H9 (cell line): Measurements from ENCODE around the gene LMOD1. TPM values are rescaled to one million over a fixed set of nuclear protein-coding genes. Genes with fewer than 3 reads are reported as not detected.
A peak's percentile ranks its signal among the peaks of the same experiment; 100 is the strongest.

Experiments used
- DNase-seq: peaks from one replicate; pipeline ENCODE4 v3.0.0-alpha.2; 2017
- H2AFZ ChIP-seq: one replicate; pipeline ENCODE4 v1.6.1; 2013; ENCODE audit warnings: mild to moderate bottlenecking, low read length, control low read depth, moderate library complexity
- H2AK5ac ChIP-seq: 2 replicates; pipeline ENCODE4 v1.6.1; 2013; ENCODE audit warnings: low read length, control low read depth, mixed read lengths; ENCODE audit not compliant: insufficient read length
- H2BK120ac ChIP-seq: one replicate; pipeline ENCODE4 v1.6.1; 2013; ENCODE audit warnings: low read depth, mild to moderate bottlenecking, low read length, control low read depth, inconsistent platforms; ENCODE audit not compliant: poor library complexity, severe bottlenecking
- H2BK12ac ChIP-seq: 2 replicates; pipeline ENCODE4 v1.6.1; 2013; ENCODE audit warnings: low read length, control low read depth, mixed read lengths, low read depth; ENCODE audit not compliant: insufficient read length
- H2BK15ac ChIP-seq: 2 replicates; pipeline ENCODE4 v1.6.1; 2013; ENCODE audit warnings: low read depth, low read length, control low read depth
- H2BK20ac ChIP-seq: one replicate; pipeline ENCODE4 v1.6.1; 2013; ENCODE audit warnings: low read depth, mild to moderate bottlenecking, low read length, control low read depth, inconsistent platforms; ENCODE audit not compliant: poor library complexity, severe bottlenecking
- H2BK5ac ChIP-seq: 2 replicates; pipeline ENCODE4 v1.6.1; 2013; ENCODE audit warnings: low read length, control low read depth, mixed read lengths; ENCODE audit not compliant: insufficient read length
- H3K14ac ChIP-seq: 2 replicates; pipeline ENCODE4 v1.6.1; 2013; ENCODE audit warnings: low read length, control low read depth; ENCODE audit not compliant: insufficient read depth
- H3K18ac ChIP-seq: 2 replicates; pipeline ENCODE4 v1.6.1; 2013; ENCODE audit warnings: low read depth, mild to moderate bottlenecking, mixed read lengths, low read length, control low read depth; ENCODE audit not compliant: insufficient read length
- H3K23ac ChIP-seq: 2 replicates; pipeline ENCODE4 v1.6.1; 2013; ENCODE audit warnings: low read length, control low read depth, mixed read lengths, low read depth; ENCODE audit not compliant: insufficient read length
- H3K23me2 ChIP-seq: 2 replicates; pipeline ENCODE4 v1.6.1; 2013; ENCODE audit warnings: low read depth, mild to moderate bottlenecking, mixed read lengths, low read length, control low read depth; ENCODE audit not compliant: insufficient read length, poor library complexity, severe bottlenecking
- H3K27ac ChIP-seq: 2 replicates; pipeline ENCODE4 v1.5.1; 2013; ENCODE audit warnings: low read length, control low read depth, mixed read lengths, low read depth; ENCODE audit not compliant: insufficient read length
- H3K27me3 ChIP-seq: 2 replicates; pipeline ENCODE4 v1.6.1; 2013; ENCODE audit warnings: low read length, control low read depth, inconsistent platforms; ENCODE audit not compliant: insufficient read depth
- H3K4ac ChIP-seq: 2 replicates; pipeline ENCODE4 v1.6.1; 2013; ENCODE audit warnings: low read depth, mild to moderate bottlenecking, control low read depth, inconsistent platforms, low read length, moderate library complexity
- H3K4me1 ChIP-seq: 2 replicates; pipeline ENCODE4 v1.6.1; 2013; ENCODE audit warnings: low read length, control low read depth, inconsistent platforms; ENCODE audit not compliant: insufficient read depth
- H3K4me2 ChIP-seq: 2 replicates; pipeline ENCODE4 v1.6.1; 2013; ENCODE audit warnings: low read length, control low read depth, mixed read lengths; ENCODE audit not compliant: insufficient read length, insufficient read depth
- H3K56ac ChIP-seq: 2 replicates; pipeline ENCODE4 v1.6.1; 2013; ENCODE audit warnings: low read depth, mild to moderate bottlenecking, mixed read lengths, low read length, control low read depth; ENCODE audit not compliant: insufficient read length
- H3K79me1 ChIP-seq: 2 replicates; pipeline ENCODE4 v1.6.1; 2013; ENCODE audit warnings: low read depth, mild to moderate bottlenecking, moderate library complexity, low read length, control low read depth, inconsistent platforms; ENCODE audit not compliant: insufficient read depth, poor library complexity, severe bottlenecking
- H3K79me2 ChIP-seq: 2 replicates; pipeline ENCODE4 v1.6.1; 2013; ENCODE audit warnings: low read length, control low read depth, inconsistent platforms; ENCODE audit not compliant: insufficient read depth
- H3K9ac ChIP-seq: 2 replicates; pipeline ENCODE4 v1.6.1; 2013; ENCODE audit warnings: low read length, control low read depth, mixed read lengths; ENCODE audit not compliant: insufficient read length; ENCODE audit errors: extremely low read depth
- H3K9me3 ChIP-seq: one replicate; pipeline ENCODE4 v1.6.1; 2013; ENCODE audit warnings: low read depth, low read length, inconsistent platforms; ENCODE audit not compliant: control insufficient read depth
- H3T11ph ChIP-seq: one replicate; pipeline ENCODE4 v1.6.1; 2013; ENCODE audit warnings: mild to moderate bottlenecking, low read length, control low read depth, inconsistent platforms
- H4K20me1 ChIP-seq: one replicate; pipeline ENCODE4 v1.6.1; 2013; ENCODE audit not compliant: control insufficient read depth, insufficient read length, insufficient read depth
- H4K5ac ChIP-seq: 2 replicates; pipeline ENCODE4 v1.6.1; 2013; ENCODE audit warnings: low read depth, mild to moderate bottlenecking, mixed read lengths, low read length, control low read depth; ENCODE audit not compliant: insufficient read length
- H4K8ac ChIP-seq: replicated peaks from 2 replicates; pipeline ENCODE4 v1.6.1; 2013; ENCODE audit warnings: low read length, control low read depth, mixed read lengths, low read depth; ENCODE audit not compliant: insufficient read length
- H4K91ac ChIP-seq: 2 replicates; pipeline ENCODE4 v1.6.1; 2013; ENCODE audit warnings: low read depth, mild to moderate bottlenecking, moderate library complexity, mixed read lengths, low read length, control low read depth; ENCODE audit not compliant: insufficient read length
- H3K27ac Mint-ChIP-seq, 3 experiments: 2 replicates in 2 of 3; 3 replicates in 1 of 3; pipeline ENCODE4 v1.8.0; 2020 to 2021; ENCODE audit warnings: mixed read lengths in 3 of 3, mild to moderate bottlenecking in 1 of 3, moderate library complexity in 1 of 3
- H3K27me3 Mint-ChIP-seq: 2 replicates; pipeline ENCODE4 v1.8.0; 2021; ENCODE audit warnings: low read depth, mild to moderate bottlenecking, moderate library complexity, mixed read lengths
- H3K36me3 Mint-ChIP-seq, 3 experiments: 2 replicates in 2 of 3; 3 replicates in 1 of 3; pipeline ENCODE4 v1.8.0; 2020 to 2021; ENCODE audit warnings: low read depth in 3 of 3, mixed read lengths in 3 of 3; ENCODE audit not compliant: insufficient read depth in 1 of 3
- H3K4me1 Mint-ChIP-seq, 2 experiments: 2 replicates each; pipeline ENCODE4 v1.8.0; 2020; ENCODE audit warnings: mixed read lengths in 2 of 2
- H3K4me3 Mint-ChIP-seq, 2 experiments: 2 replicates in 1 of 2; 3 replicates in 1 of 2; pipeline ENCODE4 v1.8.0; 2020 to 2021; ENCODE audit warnings: mild to moderate bottlenecking in 2 of 2, mixed read lengths in 2 of 2, moderate library complexity in 1 of 2
- H3K9me3 Mint-ChIP-seq, 2 experiments: 2 replicates in 1 of 2; 3 replicates in 1 of 2; pipeline ENCODE4 v1.8.0; 2020; ENCODE audit warnings: mild to moderate bottlenecking in 2 of 2, mixed read lengths in 2 of 2, moderate library complexity in 1 of 2
- CTCF ChIP-seq: fragments of 200-600 bp; sonication (generic); conservative IDR thresholded peaks from 3 replicates; pipeline ENCODE4 v1.8.0; 2021; ENCODE audit warnings: antibody characterized with exemption, mild to moderate bottlenecking
- WGBS: extraction: QIAGEN DNeasy Blood & Tissue Kit; methylation state at CpG from one replicate; pipeline ENCODE4 v1.1.7; 2013; ENCODE audit warnings: missing lambda C conversion rate, low lambda C conversion rate, mixed read lengths; ENCODE audit not compliant: insufficient read length; ENCODE audit errors: extremely low coverage; 5-methylcytosine and 5-hydroxymethylcytosine counted together
- total RNA-seq: library from RNA; stranded (reverse); gene quantifications from 2 replicates; pipeline ENCODE4 v1.2.1, GENCODE V29; 2021

Gene LMOD1
- total RNA-seq, 1 experiment from 2014 or later: 0.31 TPM

- TF ChIP-seq CTCF: no peak
- Histone ChIP-seq H4K20me1 (no peaks in the 10 kb centered on the region), H2BK15ac (no peak overlapping the region), H2BK5ac (no peak overlapping the region), H4K5ac (no peak overlapping the region), H3K14ac (peak overlapping the region; percentile 68; the same call in 1 of the 2 replicates), H3K4ac (no peak overlapping the region), H3K27me3 (no peaks in the 10 kb centered on the region; the same call in 1 of the 2 replicates), H3K79me2 (no peaks in the 10 kb centered on the region), H2BK12ac (no peak overlapping the region), H4K8ac (no peak overlapping the region), H3T11ph (no peak overlapping the region), H3K18ac (peak overlapping the region; percentile 25), H3K23me2 (no peaks in the 10 kb centered on the region), H3K4me1 (no peaks in the 10 kb centered on the region), H4K91ac (no peak overlapping the region), H3K9ac (no peak overlapping the region), H3K23ac (no peak overlapping the region), H3K56ac (no peak overlapping the region), H3K4me2 (no peak overlapping the region), H2BK120ac (no peak overlapping the region), H3K79me1 (no peaks in the 10 kb centered on the region), H2BK20ac (no peak overlapping the region), H2AK5ac (no peak overlapping the region), H3K9me3 (no peaks in the 10 kb centered on the region), H2AFZ (no peak overlapping the region), H3K27ac (no peak overlapping the region)
- no peaks in the 10 kb centered on the region for H3K9me3 Mint-ChIP-seq
- H3K27me3 Mint-ChIP-seq: peaks cover 1% of the 10 kb centered on the region; the same call in 1 of the 2 replicates
- peaks cover 0 to 8% of the 10 kb centered on the region in 2 experiments; a peak in 3 of 4 replicates for H3K4me1 Mint-ChIP-seq
- no peak overlapping the region for H3K4me3 Mint-ChIP-seq
- no CpG with 5 or more reads among the region's 6 CpGs for WGBS
- no peaks in the 10 kb centered on the region; a peak in 1 of 7 replicates for H3K36me3 Mint-ChIP-seq
- peak overlapping the region in 2 of 3 experiments; percentile 8 to 73; a peak in 2 of 7 replicates for H3K27ac Mint-ChIP-seq
- no peak for DNase-seq
Measured at GRCh38 chr1:201904579-201904978, 41.8 kb downstream of the LMOD1 start.
